Measurements from ENCODE around the gene HOXB6.

HOXB6 gene

DNA sequence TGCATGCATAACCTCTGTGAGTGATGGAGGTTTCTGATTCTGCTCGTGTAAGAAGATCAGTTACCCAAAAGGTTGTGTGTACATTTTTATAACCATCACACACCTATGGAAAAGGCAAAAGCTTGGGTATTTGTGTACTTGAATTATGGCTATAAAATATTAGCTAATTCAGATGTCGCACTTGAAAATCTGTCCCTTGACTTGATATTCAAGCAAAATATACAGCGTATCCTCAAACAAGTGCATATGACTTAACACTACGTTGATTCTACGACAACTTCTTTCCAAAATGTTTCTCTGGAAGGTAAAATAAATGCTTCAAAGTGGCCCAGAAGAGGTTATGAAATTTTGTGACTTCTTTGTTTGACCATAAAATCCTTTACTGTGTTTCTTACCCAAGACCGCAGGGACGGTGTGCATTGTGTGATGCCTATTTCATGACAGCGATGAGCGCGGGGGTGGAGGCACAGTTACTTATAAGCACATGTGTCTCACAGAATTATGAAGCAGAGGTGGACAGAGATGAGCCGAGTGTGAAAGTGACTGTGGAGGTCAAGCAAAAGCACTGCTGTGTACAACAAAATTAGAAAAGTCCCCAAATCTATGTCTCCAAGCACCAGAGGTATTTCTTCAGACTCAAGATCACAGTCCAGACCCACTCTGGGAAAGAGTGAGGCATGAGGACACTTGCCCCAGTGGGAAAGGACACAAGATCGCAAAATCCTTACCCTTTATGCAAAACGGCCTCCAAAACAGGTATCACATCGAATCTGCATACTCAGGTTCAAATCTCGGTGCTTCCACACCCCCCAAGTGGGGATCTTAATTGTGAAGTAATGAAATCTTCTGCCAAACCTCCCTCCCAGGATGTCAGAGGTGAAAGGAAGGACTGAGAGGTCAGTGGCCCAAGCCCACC, 25.5 kb upstream of the HOXB6 start:
- in situ Hi-C loops (cut with HindIII; ENCODE audit: low sequenced_read_pairs), result no loop called here
- no peak for DNase-seq (ENCODE audit: low read depth)
- TF ChIP-seq, protein P1, sequence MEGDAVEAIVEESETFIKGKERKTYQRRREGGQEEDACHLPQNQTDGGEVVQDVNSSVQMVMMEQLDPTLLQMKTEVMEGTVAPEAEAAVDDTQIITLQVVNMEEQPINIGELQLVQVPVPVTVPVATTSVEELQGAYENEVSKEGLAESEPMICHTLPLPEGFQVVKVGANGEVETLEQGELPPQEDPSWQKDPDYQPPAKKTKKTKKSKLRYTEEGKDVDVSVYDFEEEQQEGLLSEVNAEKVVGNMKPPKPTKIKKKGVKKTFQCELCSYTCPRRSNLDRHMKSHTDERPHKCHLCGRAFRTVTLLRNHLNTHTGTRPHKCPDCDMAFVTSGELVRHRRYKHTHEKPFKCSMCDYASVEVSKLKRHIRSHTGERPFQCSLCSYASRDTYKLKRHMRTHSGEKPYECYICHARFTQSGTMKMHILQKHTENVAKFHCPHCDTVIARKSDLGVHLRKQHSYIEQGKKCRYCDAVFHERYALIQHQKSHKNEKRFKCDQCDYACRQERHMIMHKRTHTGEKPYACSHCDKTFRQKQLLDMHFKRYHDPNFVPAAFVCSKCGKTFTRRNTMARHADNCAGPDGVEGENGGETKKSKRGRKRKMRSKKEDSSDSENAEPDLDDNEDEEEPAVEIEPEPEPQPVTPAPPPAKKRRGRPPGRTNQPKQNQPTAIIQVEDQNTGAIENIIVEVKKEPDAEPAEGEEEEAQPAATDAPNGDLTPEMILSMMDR (IDR thresholded peaks at IDR 0.05; ENCODE audit: low read depth, low read length, missing control alignments), result no peak
- no peak overlapping the region for H3K4me3 ChIP-seq (ENCODE audit: low read depth, low read length)

DNA sequence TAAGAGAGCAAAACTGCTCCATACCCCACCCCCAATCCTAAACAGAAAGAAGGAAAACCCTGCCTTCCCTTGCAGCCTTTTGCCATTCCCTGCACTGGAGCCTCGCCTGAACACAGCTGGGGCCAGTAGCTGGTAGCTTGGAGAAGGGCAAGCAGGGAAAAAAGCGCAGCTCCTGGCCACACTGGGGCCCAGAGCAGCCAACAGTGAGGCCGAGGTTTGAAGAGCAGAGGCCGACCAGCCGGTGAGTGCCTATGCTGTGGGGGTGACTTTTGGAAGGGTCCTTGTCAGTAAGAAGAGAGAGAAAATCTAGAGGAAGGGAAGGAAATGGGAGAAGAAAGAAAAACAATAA, 24.6 kb upstream of the HOXB6 start:
- no peak for DNase-seq (ENCODE audit: low read depth)
- in situ Hi-C loops (cut with HindIII; ENCODE audit: low sequenced_read_pairs), result no loop called here
- H3K4me3 ChIP-seq (ENCODE audit: low read depth, low read length), result no peak overlapping the region
- TF ChIP-seq, protein P1 (IDR thresholded peaks at IDR 0.05; ENCODE audit: low read depth, low read length, missing control alignments), result no peak

DNA sequence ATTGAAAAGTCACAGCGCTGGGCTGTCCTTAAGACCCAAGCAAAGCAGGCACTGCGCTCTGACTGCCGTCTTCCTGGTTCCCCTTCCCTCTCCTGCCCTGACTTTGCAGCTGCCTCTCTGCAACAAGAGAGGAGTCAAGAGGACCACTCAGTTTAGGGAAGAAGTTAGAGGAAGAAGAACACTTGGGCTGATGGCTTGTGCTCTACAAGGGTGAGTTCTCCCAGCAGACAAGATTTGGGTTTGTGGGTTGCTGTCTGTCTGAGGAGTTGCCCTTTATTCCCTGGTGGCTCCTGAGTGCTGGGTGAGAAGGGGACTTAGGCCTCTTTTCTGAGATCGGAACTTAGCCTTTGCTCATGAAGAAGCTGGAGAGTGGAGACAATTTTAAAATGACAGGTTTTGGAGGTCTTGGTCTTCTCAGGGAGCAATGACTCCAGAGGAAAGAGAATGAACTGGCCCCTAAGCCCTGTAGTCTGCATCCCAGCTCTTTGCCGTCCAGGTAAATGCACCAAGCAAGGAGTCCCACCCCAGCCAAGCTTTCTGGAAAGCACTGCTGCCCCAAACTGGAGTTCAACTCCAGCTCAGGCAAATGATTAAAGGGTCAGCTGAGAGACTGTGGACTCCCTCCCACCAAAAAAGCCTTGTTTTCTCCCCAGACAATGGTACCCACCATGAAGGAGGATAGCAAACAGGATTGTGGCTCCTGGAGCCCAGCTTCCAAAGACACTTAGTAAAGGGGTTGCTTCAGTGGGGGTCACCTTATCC, 24.0 kb upstream of the HOXB6 start:
- TF ChIP-seq, protein P1 (IDR thresholded peaks at IDR 0.05; ENCODE audit: low read depth, low read length, missing control alignments), result no peak
- no peak for DNase-seq (ENCODE audit: low read depth)
- in situ Hi-C loops (cut with HindIII; ENCODE audit: low sequenced_read_pairs), result no loop called here
- H3K4me3 ChIP-seq (ENCODE audit: low read depth, low read length), result no peak overlapping the region

DNA sequence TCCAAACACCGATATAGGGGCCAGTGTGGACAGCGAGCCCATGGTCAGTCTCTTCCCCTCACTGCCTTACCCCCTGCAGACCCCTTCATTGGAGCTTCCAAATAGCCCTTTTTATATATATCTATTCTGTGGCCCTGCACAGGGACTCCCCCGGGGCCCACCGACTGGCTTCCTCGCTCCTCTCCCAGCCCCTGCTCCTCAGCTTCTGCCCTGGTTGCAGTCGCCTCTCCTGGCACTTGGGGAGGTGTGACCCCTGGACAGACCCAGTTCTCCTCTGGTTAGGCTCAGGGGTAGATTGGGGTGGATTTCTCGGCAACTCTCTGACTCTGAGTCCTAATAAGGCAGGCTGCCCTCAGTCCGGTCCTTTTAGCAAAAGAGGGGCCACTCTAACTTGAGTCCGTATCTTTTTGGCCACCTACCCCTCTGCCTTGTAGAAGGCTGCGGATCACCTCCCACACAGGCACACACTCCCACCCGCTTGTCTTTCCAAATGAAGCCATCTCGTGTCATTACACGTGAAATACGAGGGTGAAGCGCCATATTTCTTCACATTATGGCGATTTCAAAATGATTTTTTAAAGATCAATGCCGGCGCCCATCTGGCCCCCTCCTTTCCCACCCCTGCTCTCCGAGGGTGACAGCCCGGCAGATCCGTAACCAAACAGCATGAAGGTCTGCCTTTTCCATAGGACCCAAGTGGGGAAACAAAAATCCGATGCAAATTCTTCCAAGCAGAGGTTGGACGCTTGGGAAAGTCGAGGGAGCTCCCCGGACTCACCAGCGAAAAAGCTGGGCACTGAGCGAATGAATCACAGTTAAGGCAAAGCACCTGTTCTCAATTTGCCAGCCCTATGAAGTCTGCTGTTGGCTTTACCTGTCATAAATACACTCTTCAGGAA, 23.1 kb upstream of the HOXB6 start:
- in situ Hi-C loops (cut with HindIII; ENCODE audit: low sequenced_read_pairs), result no loop called here
- H3K4me3 ChIP-seq (ENCODE audit: low read depth, low read length), result no peak overlapping the region
- DNase-seq (ENCODE audit: low read depth), result no peak
- TF ChIP-seq, protein P1 (IDR thresholded peaks at IDR 0.05; ENCODE audit: low read depth, low read length, missing control alignments), result no peak

DNA sequence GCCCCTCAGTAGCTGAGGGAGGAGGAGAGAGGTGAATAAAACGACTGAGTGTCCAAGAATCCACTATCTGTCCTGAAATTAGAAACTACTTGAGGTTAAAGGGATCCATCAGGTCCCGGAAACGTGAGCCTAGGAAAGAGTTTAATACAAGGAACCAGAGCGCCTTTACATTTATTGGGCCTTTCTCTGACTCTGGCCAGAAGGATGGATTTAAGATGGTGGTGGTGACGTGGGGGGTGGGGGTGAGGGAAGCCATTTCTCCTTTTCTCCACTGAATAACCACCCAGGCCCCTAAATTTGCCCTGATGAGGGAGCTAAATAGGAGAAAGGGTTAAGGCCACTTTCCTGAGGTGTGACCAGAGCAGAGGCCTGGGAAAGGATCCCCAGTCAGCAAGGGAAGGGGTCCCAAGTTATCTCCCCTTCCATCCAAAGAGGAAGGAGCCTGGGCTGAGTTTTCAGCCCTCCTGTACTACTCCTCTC, 22.4 kb upstream of the HOXB6 start:
- H3K4me3 ChIP-seq (ENCODE audit: low read depth, low read length), result no peak overlapping the region
- in situ Hi-C loops (cut with HindIII; ENCODE audit: low sequenced_read_pairs), result no loop called here
- DNase-seq (ENCODE audit: low read depth), result no peak
- TF ChIP-seq, protein P1 (IDR thresholded peaks at IDR 0.05; ENCODE audit: low read depth, low read length, missing control alignments), result no peak
